ENCODE results near the gene LCN10.

GRCh38 chr9:136738960-136739359 lies 3.8 kb downstream of the LCN10 start:
- TF ChIP-seq, protein P1, sequence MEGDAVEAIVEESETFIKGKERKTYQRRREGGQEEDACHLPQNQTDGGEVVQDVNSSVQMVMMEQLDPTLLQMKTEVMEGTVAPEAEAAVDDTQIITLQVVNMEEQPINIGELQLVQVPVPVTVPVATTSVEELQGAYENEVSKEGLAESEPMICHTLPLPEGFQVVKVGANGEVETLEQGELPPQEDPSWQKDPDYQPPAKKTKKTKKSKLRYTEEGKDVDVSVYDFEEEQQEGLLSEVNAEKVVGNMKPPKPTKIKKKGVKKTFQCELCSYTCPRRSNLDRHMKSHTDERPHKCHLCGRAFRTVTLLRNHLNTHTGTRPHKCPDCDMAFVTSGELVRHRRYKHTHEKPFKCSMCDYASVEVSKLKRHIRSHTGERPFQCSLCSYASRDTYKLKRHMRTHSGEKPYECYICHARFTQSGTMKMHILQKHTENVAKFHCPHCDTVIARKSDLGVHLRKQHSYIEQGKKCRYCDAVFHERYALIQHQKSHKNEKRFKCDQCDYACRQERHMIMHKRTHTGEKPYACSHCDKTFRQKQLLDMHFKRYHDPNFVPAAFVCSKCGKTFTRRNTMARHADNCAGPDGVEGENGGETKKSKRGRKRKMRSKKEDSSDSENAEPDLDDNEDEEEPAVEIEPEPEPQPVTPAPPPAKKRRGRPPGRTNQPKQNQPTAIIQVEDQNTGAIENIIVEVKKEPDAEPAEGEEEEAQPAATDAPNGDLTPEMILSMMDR (IDR thresholded peaks at IDR 0.05 in 2 of 3, conservative IDR thresholded peaks at IDR 0.05 in 1 of 3; ENCODE audit: control insufficient read depth in 2 of 3, extremely low read depth in 1 of 3, insufficient read depth in 1 of 3, low read depth in 3 of 3, low read length in 3 of 3): no peak
- no peak for TF ChIP-seq POLR2A (IDR thresholded peaks at IDR 0.05; ENCODE audit: low read depth, low read length)
- no peak for TF ChIP-seq CREB1 (IDR thresholded peaks at IDR 0.05; ENCODE audit: low read depth)
- TF ChIP-seq ATF3 (IDR thresholded peaks at IDR 0.05; ENCODE audit: borderline replicate concordance, extremely low read depth, low read depth, low read length): no peak
- no peak for TF ChIP-seq MXI1 (IDR thresholded peaks at IDR 0.05; ENCODE audit: low read depth, low read length)
- TF ChIP-seq USF2 (IDR thresholded peaks at IDR 0.05; ENCODE audit: borderline replicate concordance, low read depth, low read length): no peak
- no peak for TF ChIP-seq SUPT20H (IDR thresholded peaks at IDR 0.05; ENCODE audit: borderline replicate concordance, control insufficient read depth, low read depth, low read length)
- no peak for TF ChIP-seq TCF7 (IDR thresholded peaks at IDR 0.05; ENCODE audit: borderline replicate concordance)
- no peak for TF ChIP-seq EZH2 (IDR thresholded peaks at IDR 0.05; ENCODE audit: borderline replicate concordance, control insufficient read depth, low read depth, low read length)
- TF ChIP-seq, protein P2, sequence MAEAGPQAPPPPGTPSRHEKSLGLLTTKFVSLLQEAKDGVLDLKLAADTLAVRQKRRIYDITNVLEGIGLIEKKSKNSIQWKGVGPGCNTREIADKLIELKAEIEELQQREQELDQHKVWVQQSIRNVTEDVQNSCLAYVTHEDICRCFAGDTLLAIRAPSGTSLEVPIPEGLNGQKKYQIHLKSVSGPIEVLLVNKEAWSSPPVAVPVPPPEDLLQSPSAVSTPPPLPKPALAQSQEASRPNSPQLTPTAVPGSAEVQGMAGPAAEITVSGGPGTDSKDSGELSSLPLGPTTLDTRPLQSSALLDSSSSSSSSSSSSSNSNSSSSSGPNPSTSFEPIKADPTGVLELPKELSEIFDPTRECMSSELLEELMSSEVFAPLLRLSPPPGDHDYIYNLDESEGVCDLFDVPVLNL (IDR thresholded peaks at IDR 0.05; ENCODE audit: low read depth, low read length): no peak
- TF ChIP-seq ZSCAN29 (IDR thresholded peaks at IDR 0.05): no peak
- TF ChIP-seq POLR2AphosphoS5 (IDR thresholded peaks at IDR 0.05; ENCODE audit: low read length): no peak
- no peak for TF ChIP-seq LARP7 (IDR thresholded peaks at IDR 0.05)
- no peak for TF ChIP-seq ZNF274 (IDR thresholded peaks at IDR 0.05; ENCODE audit: insufficient read depth, insufficient read length)

Data from GM12878 (cell line).